GM19455 (cell line): ENCODE data around the gene MBTD1.
"Not testable (repeated sequence)": the region's sequence is repeated elsewhere in the genome, so short reads cannot be mapped to it uniquely, and the experiment has no call there.

Source experiments
- ATAC-seq: cut with Tn5 transposase; IDR thresholded peaks from one replicate; pipeline ENCODE4 v1.9.1; 2021; ENCODE audit not compliant: unreplicated experiment

MBTD1 gene

DNA sequence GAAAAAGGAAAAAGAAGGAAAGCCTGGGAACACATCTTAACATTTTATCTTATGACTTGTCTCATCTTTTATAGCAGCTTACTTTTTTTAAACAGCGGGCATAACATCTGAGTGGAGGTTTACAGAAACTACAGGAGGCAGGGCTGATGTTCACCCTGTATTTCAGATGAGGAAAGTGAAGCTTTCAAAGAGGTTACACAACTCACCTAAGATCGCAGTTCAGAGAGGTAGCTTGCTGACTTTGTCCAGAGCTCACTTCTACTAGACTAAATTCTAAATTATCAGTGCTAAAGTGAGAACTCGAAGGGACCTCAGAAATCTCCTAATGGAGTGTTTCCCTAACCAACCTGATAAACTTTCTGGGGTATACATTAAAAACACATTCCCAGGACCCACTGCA is 3.7 kb downstream of the MBTD1 start:
- ATAC-seq = no peak

GRCh38 chr17:51255673-51256072 is 4.2 kb downstream of the MBTD1 start:
- no peak for ATAC-seq

DNA sequence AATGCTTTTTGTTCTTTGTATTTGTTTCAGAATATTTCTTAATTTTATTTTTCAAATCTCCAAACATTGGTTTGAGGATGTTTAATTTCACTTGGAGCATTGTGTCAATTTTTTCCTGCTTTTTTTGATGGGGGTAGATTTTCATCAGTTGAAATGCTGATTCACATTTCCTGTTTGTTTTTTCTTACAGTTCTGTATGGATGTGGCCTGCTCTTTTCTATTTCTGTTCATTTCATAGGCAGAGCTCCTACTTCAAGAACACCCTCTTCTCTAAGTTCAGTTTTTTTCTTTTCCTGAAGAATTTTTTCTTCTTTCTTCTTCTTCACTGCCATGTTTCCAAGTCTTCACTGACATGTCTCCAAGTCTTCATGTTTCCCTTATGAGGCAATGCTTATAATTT is 8.8 kb downstream of the MBTD1 start:
- no peak for ATAC-seq

GRCh38 chr17:51250314-51250840 is 9.5 kb downstream of the MBTD1 start:
- ATAC-seq = no peak

- ATAC-seq = no peak
Observed at GRCh38 chr17:51245535-51245934, 14.3 kb downstream of the MBTD1 start.

- no peak for ATAC-seq
Observed at GRCh38 chr17:51244041-51244440, 15.8 kb downstream of the MBTD1 start.

DNA sequence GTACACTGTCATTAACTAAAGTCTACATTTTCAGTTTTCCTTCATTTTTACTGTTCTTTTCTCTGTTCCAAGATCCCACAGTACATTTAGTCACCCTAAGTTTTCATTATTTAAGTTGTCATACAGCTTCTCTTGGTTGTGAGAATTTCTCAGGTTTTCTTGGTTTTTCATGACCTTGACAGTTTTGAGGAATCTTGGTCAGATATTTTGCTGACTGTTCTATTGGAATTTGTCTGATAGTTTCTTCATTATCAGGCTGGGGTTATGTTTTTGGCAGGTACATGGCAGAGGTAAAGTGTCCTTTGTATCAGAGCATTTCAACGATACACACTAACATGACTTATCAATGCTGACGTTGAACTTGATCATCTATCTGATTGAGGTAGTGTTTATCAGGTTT is 19.6 kb downstream of the MBTD1 start:
- no peak for ATAC-seq

DNA sequence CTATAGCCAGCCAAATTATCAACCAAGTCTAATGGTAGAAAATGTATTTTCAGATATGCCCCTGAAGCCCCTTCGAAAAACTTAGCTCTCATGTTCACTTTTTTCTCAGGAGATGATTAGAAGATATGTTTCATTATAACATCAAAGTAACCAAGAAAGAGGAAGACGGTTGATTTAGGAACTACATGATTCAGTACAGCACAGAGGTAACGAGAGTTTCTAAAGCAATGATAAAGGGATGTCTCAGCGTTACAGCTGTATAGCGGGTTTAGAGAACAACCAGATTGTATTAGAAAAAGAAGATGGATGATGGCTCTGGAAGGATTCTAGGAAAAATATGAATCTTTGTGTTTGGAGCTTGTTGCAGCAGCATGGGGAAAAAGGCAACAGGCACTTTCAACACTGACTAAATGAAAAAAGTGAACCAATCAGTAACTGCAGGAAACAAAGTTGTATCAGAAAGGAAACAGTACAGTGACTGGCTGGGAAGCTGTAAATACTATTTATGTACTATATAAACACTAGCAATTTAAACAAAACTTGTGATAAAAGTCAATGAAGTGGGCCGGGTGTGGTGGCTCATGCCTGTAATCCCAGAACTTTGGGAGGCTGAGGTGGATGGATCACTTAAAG is 21.5 kb downstream of the MBTD1 start:
- no peak for ATAC-seq

- ATAC-seq = no peak
Observed at GRCh38 chr17:51234162-51234561, 25.7 kb downstream of the MBTD1 start.

DNA sequence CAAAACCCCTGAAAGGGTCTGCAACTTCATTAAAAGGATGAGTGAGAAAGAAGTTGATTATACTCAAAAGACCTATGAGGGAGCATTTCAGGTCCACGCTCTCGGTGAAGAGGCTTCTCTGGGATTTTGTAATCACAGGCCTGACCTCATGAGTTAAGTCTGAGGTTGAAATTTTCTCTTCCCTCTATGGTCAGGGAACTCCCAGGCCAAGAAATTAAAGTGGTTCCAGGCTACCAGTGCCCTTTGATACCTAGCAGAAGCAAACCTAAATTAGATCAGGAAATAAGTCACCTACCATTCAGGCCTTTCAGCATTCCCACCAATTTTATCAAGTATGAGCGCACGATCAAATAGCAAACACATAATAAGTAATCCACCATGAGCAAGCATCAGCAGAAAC is 27.9 kb downstream of the MBTD1 start:
- no peak for ATAC-seq

DNA sequence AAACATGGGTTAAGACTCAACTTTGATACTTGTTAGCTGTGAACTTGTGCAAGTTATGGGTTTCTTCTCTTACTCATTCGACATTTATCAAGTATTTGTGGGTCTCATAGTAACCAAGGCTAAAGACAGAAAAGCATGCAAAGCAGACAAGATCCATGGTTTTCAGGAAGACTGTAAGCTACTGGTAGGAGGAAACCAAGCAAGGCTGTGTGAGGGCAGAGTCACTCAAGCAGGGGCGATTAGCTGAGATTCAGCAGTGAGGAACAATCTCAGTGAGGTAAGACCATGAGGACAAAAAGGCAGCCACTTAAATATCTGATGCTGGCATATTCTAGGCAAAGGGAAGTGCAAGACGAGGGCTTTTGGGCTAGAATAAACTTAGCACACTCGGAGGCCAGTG is 29.5 kb downstream of the MBTD1 start:
- ATAC-seq = no peak

GRCh38 chr17:51229889-51230288 is 30.0 kb downstream of the MBTD1 start:
- no peak for ATAC-seq

GRCh38 chr17:51228161-51228560 is 31.7 kb downstream of the MBTD1 start:
- no peak for ATAC-seq

- not testable (repeated sequence) for ATAC-seq
Observed at GRCh38 chr17:51225523-51225922, 34.3 kb downstream of the MBTD1 start.

- no peak for ATAC-seq
Observed at GRCh38 chr17:51224402-51225262, 35.2 kb downstream of the MBTD1 start.

DNA sequence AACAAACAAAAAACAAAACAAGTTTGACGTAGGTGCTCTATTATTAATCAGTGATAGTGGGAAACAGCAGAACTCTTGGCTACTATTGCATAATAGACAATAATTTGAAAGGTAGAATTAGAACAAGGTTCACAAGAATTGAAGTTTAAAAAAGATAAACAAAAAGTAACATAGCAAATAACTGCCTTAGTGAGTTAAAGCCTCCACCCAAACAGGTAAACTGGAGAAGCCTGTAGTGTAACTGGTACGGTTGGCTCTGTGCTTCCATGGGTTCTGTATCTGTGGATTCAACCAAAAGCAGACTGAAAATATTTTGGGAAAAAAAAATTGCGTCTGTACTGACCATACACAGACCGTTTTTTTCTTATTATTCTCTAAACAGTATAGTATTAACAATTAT is 38.5 kb downstream of the MBTD1 start:
- ATAC-seq = no peak

- ATAC-seq = no peak
Observed at GRCh38 chr17:51217946-51218345, 41.9 kb downstream of the MBTD1 start.

DNA sequence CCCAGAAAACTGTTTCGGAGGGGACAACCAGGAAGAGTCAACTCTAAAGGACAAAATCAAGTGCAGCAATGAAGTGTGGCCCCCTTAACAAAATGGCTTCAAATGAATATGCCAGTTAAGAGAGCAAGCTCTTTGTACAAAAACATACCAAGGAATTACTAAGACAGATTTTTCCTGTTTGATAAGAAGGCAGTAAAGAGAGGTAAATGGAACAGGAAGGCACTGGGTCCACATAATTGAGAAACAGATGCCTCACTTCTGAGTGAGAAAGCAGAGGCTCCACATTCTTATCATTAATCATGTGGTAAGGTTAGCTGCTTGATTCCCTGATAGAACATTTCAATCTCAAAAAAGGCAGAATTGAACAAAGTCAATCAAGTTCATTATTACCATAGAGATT is 44.9 kb downstream of the MBTD1 start:
- ATAC-seq = no peak

GRCh38 chr17:51203838-51204237 is 56.0 kb downstream of the MBTD1 start:
- ATAC-seq = no peak

DNA sequence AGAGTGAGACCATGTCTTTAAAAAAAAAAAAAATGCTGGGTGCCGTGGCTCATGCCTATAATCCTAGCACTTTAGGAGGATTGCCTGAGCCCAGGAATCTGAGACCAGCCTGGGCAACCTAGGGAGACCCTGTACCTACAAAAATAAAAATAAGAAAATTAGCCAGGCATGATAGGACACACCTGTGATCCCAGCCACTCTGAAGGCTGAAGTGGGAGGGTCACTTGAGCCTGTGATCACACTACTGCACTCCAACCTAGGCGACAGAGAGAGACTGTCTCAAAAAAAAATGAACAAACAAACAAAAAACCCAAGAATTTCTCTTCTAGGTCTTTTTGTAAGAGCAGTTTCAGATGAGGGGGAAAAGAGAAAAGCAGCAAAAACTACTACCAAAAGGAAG is 59.0 kb downstream of the MBTD1 start:
- no peak for ATAC-seq

DNA sequence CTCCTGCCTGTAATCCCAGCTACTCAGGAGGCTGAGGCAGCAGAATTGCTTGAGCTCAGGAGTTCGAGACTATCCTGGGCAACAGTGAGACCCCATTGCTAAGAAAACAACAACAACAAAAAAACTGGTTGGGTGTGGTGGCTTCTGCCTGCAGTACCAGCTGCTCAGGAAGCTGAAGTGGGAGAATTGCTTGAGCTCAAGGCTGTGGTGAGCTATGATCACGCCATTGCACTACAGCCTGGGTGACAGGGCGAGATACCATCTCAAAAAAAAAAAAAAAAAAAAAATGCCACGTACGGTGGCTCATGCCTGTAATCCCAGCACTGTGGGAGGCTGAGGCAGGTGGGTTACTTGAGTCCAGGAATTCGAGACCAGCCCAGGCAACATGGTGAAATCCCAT is 59.6 kb downstream of the MBTD1 start:
- no peak for ATAC-seq

DNA sequence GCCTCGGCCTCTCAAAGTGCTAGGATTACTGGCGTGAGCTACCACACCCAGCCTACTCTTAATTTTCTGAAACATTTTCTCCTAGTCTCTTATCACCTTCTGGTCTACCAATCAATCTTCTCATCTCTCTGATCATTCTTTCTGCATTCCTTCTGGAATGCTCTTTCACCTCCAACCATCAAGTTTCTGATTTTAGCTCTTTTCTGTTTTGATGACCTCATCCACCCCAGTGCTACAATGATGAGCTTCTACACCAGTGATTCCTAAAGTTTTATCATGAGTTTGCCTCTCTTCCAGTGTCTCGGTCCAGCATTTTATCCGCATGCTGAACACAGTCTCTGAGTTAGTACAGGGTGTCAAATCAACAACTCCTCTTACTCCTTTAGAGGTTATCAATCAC is 62.1 kb downstream of the MBTD1 start:
- no peak for ATAC-seq
